Breast epithelium (tissue), 3 donors: ENCODE results near the gene PDHX.

ENCODE experiments used
- POLR2A ChIP-seq: fragments of 450-650 bp; IDR thresholded peaks from one replicate; pipeline ENCODE4 v1.6.1; 2016; ENCODE audit warnings: antibody characterized with exemption, mild to moderate bottlenecking, moderate library complexity
- TF ChIP-seq, protein P1 (sequence below), 3 donors: fragments of 450-650 bp; IDR thresholded peaks; one replicate each; pipeline ENCODE4 v1.5.1; 2016 to 2017; ENCODE audit warnings: antibody characterized with exemption in 3 of 3, mild to moderate bottlenecking in 3 of 3, moderate library complexity in 3 of 3

DNA sequence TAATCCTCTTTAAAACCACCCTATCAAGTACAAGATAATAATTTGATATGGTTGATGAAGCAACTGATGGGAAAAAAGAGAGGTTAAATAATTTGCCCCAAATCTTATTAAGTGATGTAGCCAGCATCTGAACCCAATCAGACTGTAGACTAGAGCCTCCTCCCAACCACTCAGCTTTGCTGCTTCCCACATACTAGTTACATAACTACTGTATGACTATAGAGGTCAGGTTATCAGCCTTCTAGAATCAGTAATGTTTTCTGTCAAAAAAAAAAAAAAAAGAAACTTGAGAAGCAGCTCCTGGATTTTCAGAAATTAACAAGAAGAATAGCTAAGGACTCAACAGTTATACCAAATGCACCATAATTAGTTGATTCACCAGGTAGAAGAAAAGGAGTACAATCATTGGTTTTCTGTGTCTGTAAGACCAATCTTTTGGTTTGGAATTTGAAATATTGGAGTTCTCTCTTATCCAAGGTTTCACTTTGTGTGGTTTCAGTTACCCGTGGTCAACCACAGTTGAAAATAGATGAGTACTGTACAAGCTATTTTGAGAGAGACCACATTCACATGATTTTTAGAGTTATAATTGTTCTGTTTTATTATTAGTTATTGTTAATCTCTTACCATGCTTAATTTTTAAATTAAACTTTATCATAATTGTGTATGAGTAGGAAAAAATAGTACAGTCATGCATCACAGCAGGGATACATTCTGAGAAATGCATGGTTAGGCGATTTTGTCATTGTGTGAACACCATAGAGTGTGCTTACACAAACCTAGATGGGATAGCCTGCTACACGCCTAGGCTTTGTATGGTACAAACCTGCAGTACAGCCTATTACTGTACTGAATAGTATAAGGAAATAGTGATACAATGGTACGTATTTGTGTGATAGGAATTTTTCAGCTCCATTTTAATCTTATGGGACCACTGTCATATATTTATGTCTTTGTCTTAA lies 72.2 kb downstream of the PDHX start:
- no peak for TF ChIP-seq POLR2A
- TF ChIP-seq, protein P1, sequence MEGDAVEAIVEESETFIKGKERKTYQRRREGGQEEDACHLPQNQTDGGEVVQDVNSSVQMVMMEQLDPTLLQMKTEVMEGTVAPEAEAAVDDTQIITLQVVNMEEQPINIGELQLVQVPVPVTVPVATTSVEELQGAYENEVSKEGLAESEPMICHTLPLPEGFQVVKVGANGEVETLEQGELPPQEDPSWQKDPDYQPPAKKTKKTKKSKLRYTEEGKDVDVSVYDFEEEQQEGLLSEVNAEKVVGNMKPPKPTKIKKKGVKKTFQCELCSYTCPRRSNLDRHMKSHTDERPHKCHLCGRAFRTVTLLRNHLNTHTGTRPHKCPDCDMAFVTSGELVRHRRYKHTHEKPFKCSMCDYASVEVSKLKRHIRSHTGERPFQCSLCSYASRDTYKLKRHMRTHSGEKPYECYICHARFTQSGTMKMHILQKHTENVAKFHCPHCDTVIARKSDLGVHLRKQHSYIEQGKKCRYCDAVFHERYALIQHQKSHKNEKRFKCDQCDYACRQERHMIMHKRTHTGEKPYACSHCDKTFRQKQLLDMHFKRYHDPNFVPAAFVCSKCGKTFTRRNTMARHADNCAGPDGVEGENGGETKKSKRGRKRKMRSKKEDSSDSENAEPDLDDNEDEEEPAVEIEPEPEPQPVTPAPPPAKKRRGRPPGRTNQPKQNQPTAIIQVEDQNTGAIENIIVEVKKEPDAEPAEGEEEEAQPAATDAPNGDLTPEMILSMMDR (IDR thresholded peaks at IDR 0.05) = no peak
